ENCODE results near the gene STK32C.

DNA sequence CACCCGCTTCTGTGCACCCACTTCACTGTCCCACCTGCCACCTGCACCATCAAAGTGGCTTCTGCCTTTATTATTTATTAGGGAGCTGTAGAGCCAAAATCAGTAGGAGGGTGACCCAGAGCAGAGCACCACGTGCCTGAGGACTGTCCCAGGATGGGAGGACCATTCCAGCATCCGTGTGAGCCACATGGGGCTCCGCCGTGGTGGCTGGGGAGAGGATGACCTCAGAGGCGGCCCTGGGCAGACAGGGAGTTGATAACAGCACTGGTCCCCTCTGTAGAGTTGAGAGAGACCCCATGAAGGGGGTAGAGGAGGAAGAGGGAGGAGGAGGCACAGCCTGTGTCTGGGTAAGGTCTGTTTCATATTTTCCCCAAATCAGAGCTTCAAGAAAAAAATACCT, 129.7 kb downstream of the STK32C start:
- TF ChIP-seq, protein P1, sequence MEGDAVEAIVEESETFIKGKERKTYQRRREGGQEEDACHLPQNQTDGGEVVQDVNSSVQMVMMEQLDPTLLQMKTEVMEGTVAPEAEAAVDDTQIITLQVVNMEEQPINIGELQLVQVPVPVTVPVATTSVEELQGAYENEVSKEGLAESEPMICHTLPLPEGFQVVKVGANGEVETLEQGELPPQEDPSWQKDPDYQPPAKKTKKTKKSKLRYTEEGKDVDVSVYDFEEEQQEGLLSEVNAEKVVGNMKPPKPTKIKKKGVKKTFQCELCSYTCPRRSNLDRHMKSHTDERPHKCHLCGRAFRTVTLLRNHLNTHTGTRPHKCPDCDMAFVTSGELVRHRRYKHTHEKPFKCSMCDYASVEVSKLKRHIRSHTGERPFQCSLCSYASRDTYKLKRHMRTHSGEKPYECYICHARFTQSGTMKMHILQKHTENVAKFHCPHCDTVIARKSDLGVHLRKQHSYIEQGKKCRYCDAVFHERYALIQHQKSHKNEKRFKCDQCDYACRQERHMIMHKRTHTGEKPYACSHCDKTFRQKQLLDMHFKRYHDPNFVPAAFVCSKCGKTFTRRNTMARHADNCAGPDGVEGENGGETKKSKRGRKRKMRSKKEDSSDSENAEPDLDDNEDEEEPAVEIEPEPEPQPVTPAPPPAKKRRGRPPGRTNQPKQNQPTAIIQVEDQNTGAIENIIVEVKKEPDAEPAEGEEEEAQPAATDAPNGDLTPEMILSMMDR (IDR thresholded peaks at IDR 0.05): no peak
- TF ChIP-seq POLR2AphosphoS5 (IDR thresholded peaks at IDR 0.05): no peak
